GM12878 (cell line): ENCODE measurements around the gene CAPN14. TPM values are rescaled to one million over a fixed set of nuclear protein-coding genes. Genes with fewer than 3 reads are reported as not detected.

Experiments used
- ATAC-seq: fragments of 200-7000 bp; cut with Tn5 transposase; 3 replicates; pipeline ENCODE4 v1.9.1; 2020; ENCODE audit warnings: mild to moderate bottlenecking, moderate library complexity
- BruUV-seq: library from RNA; stranded (reverse); fragments of 400-500 nt; replicated peaks from 2 replicates; lab custom pipeline; 2021; lab: Mats Ljungman, UMichigan
- CTCF ChIA-PET: fragments of 300-600 bp; sonication (Branson Sonifier 250); formaldehyde crosslinking; extraction: SDS; loops from one replicate; lab custom pipeline; 2021; ENCODE audit warnings: inconsistent platforms; lab: Yijun Ruan, JAX
- POLR2A ChIA-PET: fragments of 350-600 bp; formaldehyde crosslinking; extraction: SDS; loops from one replicate; lab custom pipeline; 2021; ENCODE audit warnings: inconsistent platforms; lab: Charles Lee
- RAD21 ChIA-PET: fragments of 300-600 bp; sonication (Branson Sonifier 250); formaldehyde crosslinking; loops from one replicate; lab custom pipeline; 2023; ENCODE audit warnings: antibody characterized with exemption; ENCODE audit not compliant: unreplicated experiment; lab: Charles Lee
- SMC1A ChIA-PET: fragments of 300-600 bp; sonication (Branson Sonifier 250); formaldehyde crosslinking; loops from one replicate; lab custom pipeline; 2023; ENCODE audit not compliant: unreplicated experiment, uncharacterized antibody; lab: Charles Lee
- DNase-seq: peaks from one replicate; pipeline ENCODE4 v3.0.0-alpha.2; 2011; ENCODE audit warnings: low read depth, low spot score
- FAIRE-seq: peaks from 3 replicates; lab custom pipeline; 2011; peaks lifted over from hg19 to GRCh38; lab: Jason Lieb, UNC
- H2AFZ ChIP-seq: 2 replicates; pipeline ENCODE4 v1.6.0; 2011; ENCODE audit warnings: low read depth, low read length, control low read depth; ENCODE audit not compliant: control insufficient read depth
- H3K27ac ChIP-seq: 2 replicates; pipeline ENCODE4 v1.5.1; 2011; ENCODE audit warnings: control low read depth; ENCODE audit not compliant: control insufficient read depth, insufficient read depth
- H3K27me3 ChIP-seq, 2 experiments: replicated peaks in 1 of 2; 2 replicates each; pipeline versions ENCODE4 v1.6.0 to v1.6.1; 2011; ENCODE audit warnings: low read length in 1 of 2; ENCODE audit not compliant: control insufficient read depth in 2 of 2, insufficient read depth in 2 of 2
- H3K36me3 ChIP-seq, 2 experiments: 2 replicates each; pipeline ENCODE4 v1.5.1; 2011; ENCODE audit warnings: low read length in 1 of 2; ENCODE audit not compliant: control insufficient read depth in 2 of 2, insufficient read depth in 2 of 2
- H3K4me1 ChIP-seq: 2 replicates; pipeline ENCODE4 v1.6.1; 2011; ENCODE audit warnings: mild to moderate bottlenecking, low read length, moderate library complexity, mixed read lengths; ENCODE audit not compliant: control insufficient read depth, insufficient read depth
- H3K4me2 ChIP-seq: 2 replicates; pipeline ENCODE4 v1.6.0; 2011; ENCODE audit warnings: control low read depth; ENCODE audit not compliant: control insufficient read depth, insufficient read depth
- H3K4me3 ChIP-seq: fragments of 200-600 bp; sonication (generic); 2 replicates; pipeline ENCODE4 v1.5.1; 2016
- H3K79me2 ChIP-seq: 2 replicates; pipeline ENCODE4 v1.6.0; 2011; ENCODE audit warnings: low read length; ENCODE audit not compliant: control insufficient read depth, insufficient read depth
- H3K9ac ChIP-seq: 2 replicates; pipeline ENCODE4 v1.8.0; 2011; ENCODE audit warnings: low read length, control low read depth, mixed read lengths; ENCODE audit not compliant: control insufficient read depth, insufficient read depth
- H3K9me3 ChIP-seq: replicated peaks from 3 replicates; pipeline ENCODE4 v1.5.1; 2011; ENCODE audit warnings: mild to moderate bottlenecking, low read length; ENCODE audit not compliant: control insufficient read depth, insufficient read depth
- H4K20me1 ChIP-seq: 2 replicates; pipeline ENCODE4 v1.6.0; 2011; ENCODE audit not compliant: control insufficient read depth, insufficient read depth
- CHD1 ChIP-seq: IDR thresholded peaks from 2 replicates; pipeline ENCODE4 v1.6.1; 2012; ENCODE audit warnings: low read depth, low read length, improper control_type of control experiment
- EP300 ChIP-seq, 2 experiments: fragments of 150-350 bp in 1 of 2; IDR thresholded peaks; 2 replicates each; pipeline ENCODE4 v1.6.1; 2011 to 2012; ENCODE audit warnings: low read depth in 2 of 2, low read length in 2 of 2, borderline replicate concordance in 1 of 2, improper control_type of control experiment in 1 of 2, inconsistent platforms in 1 of 2; ENCODE audit not compliant: control insufficient read depth in 1 of 2
- IKZF1 ChIP-seq: fragments of 450-650 bp; conservative IDR thresholded peaks from 2 replicates; pipeline ENCODE4 v1.6.1; 2017; ENCODE audit warnings: antibody characterized with exemption, mild to moderate bottlenecking
- IRF4 ChIP-seq: IDR thresholded peaks from 2 replicates; pipeline ENCODE4 v1.6.1; 2011; ENCODE audit warnings: low read depth, low read length
- JUNB ChIP-seq: IDR thresholded peaks from 2 replicates; pipeline ENCODE4 v1.6.1; 2016; ENCODE audit warnings: antibody characterized with exemption, mild to moderate bottlenecking
- MEF2B ChIP-seq: fragments of 450-650 bp; IDR thresholded peaks from 2 replicates; pipeline ENCODE4 v1.6.1; 2018; ENCODE audit warnings: mild to moderate bottlenecking, moderate library complexity; ENCODE audit not compliant: partially characterized antibody, poor library complexity, severe bottlenecking
- NFXL1 ChIP-seq: fragments of 450-650 bp; IDR thresholded peaks from 2 replicates; pipeline ENCODE4 v1.6.1; 2017; ENCODE audit warnings: antibody characterized with exemption, mild to moderate bottlenecking, borderline replicate concordance
- PAX5 ChIP-seq: IDR thresholded peaks from 2 replicates; pipeline ENCODE4 v1.6.1; 2011; ENCODE audit warnings: low read depth, low read length, borderline replicate concordance
- PAX8 ChIP-seq: fragments of 450-650 bp; IDR thresholded peaks from 2 replicates; pipeline ENCODE4 v1.6.1; 2017; ENCODE audit warnings: mild to moderate bottlenecking, moderate library complexity
- POLR2A ChIP-seq: IDR thresholded peaks from 2 replicates; pipeline ENCODE4 v1.6.1; 2011; ENCODE audit warnings: low read depth, mild to moderate bottlenecking, low read length
- RFX5 ChIP-seq: IDR thresholded peaks from 2 replicates; pipeline ENCODE4 v1.6.1; 2011; ENCODE audit warnings: low read depth, low read length, improper control_type of control experiment
- SIN3A ChIP-seq: IDR thresholded peaks from 2 replicates; pipeline ENCODE4 v1.6.1; 2012; ENCODE audit warnings: low read depth, low read length, improper control_type of control experiment
- SP1 ChIP-seq: IDR thresholded peaks from one replicate; pipeline ENCODE4 v1.6.1; 2011; ENCODE audit warnings: low read depth, low read length
- SPI1 ChIP-seq: IDR thresholded peaks from 2 replicates; pipeline ENCODE4 v1.6.1; 2011; ENCODE audit warnings: low read depth, mild to moderate bottlenecking, low read length, moderate library complexity, borderline replicate concordance; ENCODE audit not compliant: insufficient read depth
- TCF12 ChIP-seq: IDR thresholded peaks from 2 replicates; pipeline ENCODE4 v1.6.1; 2011; ENCODE audit warnings: low read depth, mild to moderate bottlenecking, low read length
- ZBTB33 ChIP-seq: fragments of 450-650 bp; IDR thresholded peaks from 2 replicates; pipeline ENCODE4 v1.6.1; 2017; ENCODE audit warnings: mild to moderate bottlenecking
- ZNF24 ChIP-seq: fragments of 450-650 bp; IDR thresholded peaks from 2 replicates; pipeline ENCODE4 v1.6.1; 2017; ENCODE audit warnings: antibody characterized with exemption, mild to moderate bottlenecking
- WGBS: methylation state at CpG from one replicate; pipeline ENCODE4 v1.1.6; 2016; ENCODE audit warnings: low lambda C conversion rate; ENCODE audit not compliant: insufficient replicate concordance, insufficient coverage; ENCODE audit errors: missing lambda C conversion rate; 5-methylcytosine and 5-hydroxymethylcytosine counted together
- in situ Hi-C: fragments of 300-500 bp; cut with MboI; formaldehyde crosslinking; loops from 9 replicates; pipeline ENCODE4 v1.14.3; 2018; ENCODE audit warnings: mixed read lengths
- intact Hi-C: fragments of 100-400 bp; cut with micrococcal nuclease; formaldehyde crosslinking; loops from one replicate; pipeline ENCODE4 v1.14.2; 2022; ENCODE audit not compliant: unreplicated experiment
- polyA plus RNA-seq, 11 experiments: library from polyadenylated mRNA; depleted of rRNA in 4 of 11; unstranded in 6 of 11; stranded (reverse) in 5 of 11; fragments of >200 nt; fragmentation: Nextera tagmentation in 4 of 11; fragmentation: Illumina TruSeq in 1 of 11; extraction: Ambion mirVana in 4 of 11; extraction: Trizol in 1 of 11; gene quantifications; 1 replicate in 1 of 11; 2 replicates in 10 of 11; pipeline versions ENCODE4 v1.2.1 to v1.2.3, GENCODE V29; 2011 to 2016; ENCODE audit warnings: inconsistent platforms in 2 of 11, missing spikeins in 2 of 11, low read depth in 1 of 11
- total RNA-seq, 4 experiments: library from RNA; depleted of rRNA in 3 of 4; stranded (reverse); fragments of >200 nt in 3 of 4; fragmentation: Illumina TruSeq in 1 of 4; extraction: Trizol in 1 of 4; gene quantifications; 2 replicates each; pipeline versions ENCODE4 v1.2.1 to v1.2.3, GENCODE V29; 2013 to 2021
- TF ChIP-seq, protein P1 (sequence below): IDR thresholded peaks from 2 replicates; pipeline ENCODE4 v1.6.1; 2011; ENCODE audit warnings: low read depth, mild to moderate bottlenecking, low read length, moderate library complexity, borderline replicate concordance; ENCODE audit errors: extremely low read depth

CAPN14 gene
- total and polyA plus RNA-seq, 10 of the 15 experiments (the other 5 are each of a cell fraction or from before 2014, with no cell fraction given): 0.08 to 1.5 (median 1.1) TPM

GRCh38 chr2:31255911-31256571, 38.7 kb upstream of the CAPN14 start (continued):
- TF ChIP-seq NFXL1: peak; percentile 33; the same call in 1 of the 2 replicates
- TF ChIP-seq PAX5: peak; percentile 81
- peak in 1 of 2 experiments; percentile 76; a peak in 2 of 4 replicates for TF ChIP-seq EP300 (IDR thresholded peaks at IDR 0.05; ENCODE audit: borderline replicate concordance in 1 of 2, control insufficient read depth in 1 of 2, low read depth in 2 of 2, low read length in 2 of 2)
- TF ChIP-seq ZBTB33: no peak
- TF ChIP-seq PAX8: no peak

DNA sequence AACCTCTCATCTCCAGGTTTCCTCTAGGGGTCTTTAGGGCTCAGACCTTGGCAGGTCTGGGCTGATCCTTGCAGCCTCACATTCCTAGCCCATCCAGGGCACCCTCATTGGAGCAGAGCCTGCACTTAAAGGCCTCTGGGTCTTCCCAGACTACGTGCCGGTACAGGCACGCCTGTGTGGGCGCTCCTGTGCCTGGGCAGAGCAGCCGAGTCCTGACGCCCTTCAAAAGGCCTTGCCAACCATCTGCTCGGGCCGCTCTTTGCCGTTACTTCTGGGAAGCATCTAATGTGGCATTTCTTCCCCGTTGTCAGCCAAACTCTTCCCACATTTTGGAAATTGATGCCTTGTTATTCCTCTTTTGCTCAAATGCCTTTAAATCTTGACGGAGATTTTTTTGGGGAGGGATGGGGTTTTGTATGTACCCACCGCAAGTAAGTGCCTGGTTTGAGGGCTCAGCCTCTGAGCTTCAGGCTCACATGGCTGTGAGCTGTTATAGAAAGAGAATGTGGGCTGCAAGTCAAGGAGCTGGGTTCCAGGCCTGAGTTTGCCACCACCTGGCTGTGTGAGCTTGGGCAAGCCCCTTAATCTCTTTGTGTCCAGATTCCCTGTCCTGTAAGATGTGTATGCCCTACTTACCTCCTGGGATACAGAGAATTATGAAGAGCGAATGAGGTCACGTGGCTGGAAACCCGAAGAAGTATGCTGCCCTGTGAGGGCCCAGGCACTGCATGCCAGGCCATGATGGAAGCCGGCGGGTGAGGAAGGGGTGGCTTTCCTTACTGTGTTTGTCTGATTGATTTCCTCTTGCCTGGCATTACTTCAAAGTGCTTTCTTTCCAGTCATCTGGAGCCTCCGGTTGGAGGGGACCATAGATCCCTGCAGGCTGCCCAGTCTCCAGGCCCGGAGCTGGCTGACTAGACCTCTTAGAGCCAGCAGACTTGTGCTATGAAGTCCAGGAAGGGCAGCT, 37.2 kb upstream of the CAPN14 start:
- Histone ChIP-seq H3K4me1 (peaks cover 77% of the 10 kb centered on the region), H3K4me2 (no peak overlapping the region), H3K79me2 (no peaks in the 10 kb centered on the region), H3K27ac (0 out of 2 replicates have a peak overlapping the region, but pooled peaks have one; percentile 13), H2AFZ (no peak overlapping the region), H3K9ac (no peak overlapping the region), H3K27me3 (no peaks in the 10 kb centered on the region), H3K9me3 (no peaks in the 10 kb centered on the region; the same call in 2 of the 3 replicates), H3K4me3 (no peak overlapping the region), H3K36me3 (no peaks in the 10 kb centered on the region; a peak in 2 of 4 replicates), H4K20me1 (no peaks in the 10 kb centered on the region; the same call in 1 of the 2 replicates)
- ChIA-PET CTCF (interaction anchor here (0.8 to 9.5 kb wide), 16 partner anchors 9 to 543 kb away, joined by 3 to 68 read pairs (median 4); partner anchors contain the start of gene EHD3), SMC1A (interaction anchor here (1.1 to 4.3 kb wide), 12 partner anchors 11 to 541 kb away, joined by 3 to 30 read pairs (median 6); partner anchors contain the start of genes CAPN14, EHD3 and GALNT14), RAD21 (interaction anchor here (1.1 to 5.7 kb wide), 8 partner anchors 13 to 116 kb away, joined by 3 to 35 read pairs (median 12); partner anchors contain the start of genes CAPN14, EHD3 and GALNT14), POLR2A (interaction anchor here (0.5 to 1.8 kb wide), 4 partner anchors 8 to 1108 kb away, joined by 3 to 6 read pairs (median 3); partner anchors contain the start of gene YPEL5)
- BruUV-seq: no TSS peak
- in situ Hi-C loops (no loop called here), intact Hi-C loops (loop anchor here (5.0 kb wide), 2 partner anchors 78 to 82 kb away; no protein-coding TSS in a partner anchor)
- ATAC-seq: no peak
- 86% methylated on average over 19 of the region's 19 CpGs for WGBS
- no peak for DNase-seq
- no peak for FAIRE-seq
- TF ChIP-seq IKZF1 (no peak), RFX5 (no peak), MEF2B (no peak), SP1 (no peak), ZNF24 (no peak), SIN3A (no peak), SPI1 (no peak), IRF4 (no peak), POLR2A (no peak), TCF12 (no peak), CHD1 (no peak), JUNB (no peak)
- TF ChIP-seq, protein P1, sequence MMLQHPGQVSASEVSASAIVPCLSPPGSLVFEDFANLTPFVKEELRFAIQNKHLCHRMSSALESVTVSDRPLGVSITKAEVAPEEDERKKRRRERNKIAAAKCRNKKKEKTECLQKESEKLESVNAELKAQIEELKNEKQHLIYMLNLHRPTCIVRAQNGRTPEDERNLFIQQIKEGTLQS: no peak
